Mammary epithelial cell (primary cell): ENCODE results near the gene IL13.

Experiments
- CTCF ChIP-seq, 2 donors: IDR thresholded peaks in 1 of 2; conservative IDR thresholded peaks in 1 of 2; 2 replicates each; pipeline ENCODE4 v1.5.1; 2011 to 2012; ENCODE audit warnings: inconsistent platforms in 2 of 2, low read length in 2 of 2, mild to moderate bottlenecking in 2 of 2, control low read depth in 1 of 2, low read depth in 1 of 2; ENCODE audit not compliant: insufficient read depth in 1 of 2; ENCODE audit errors: extremely low read depth in 1 of 2
- EZH2 ChIP-seq: IDR thresholded peaks from 2 replicates; pipeline ENCODE4 v1.6.1; 2012; ENCODE audit warnings: low read length, inconsistent platforms, borderline replicate concordance

GRCh38 chr5:132688536-132689339, 30.8 kb downstream of the IL13 start:
- TF ChIP-seq CTCF (conservative IDR thresholded peaks at IDR 0.05 in 1 of 2, IDR thresholded peaks at IDR 0.05 in 1 of 2; ENCODE audit: extremely low read depth in 1 of 2, insufficient read depth in 1 of 2, low read depth in 1 of 2, low read length in 2 of 2) = no peak
- TF ChIP-seq EZH2 = no peak
